HepG2 (cell line): ENCODE measurements around the gene SNHG17. TPM values are rescaled to one million over a fixed set of nuclear protein-coding genes. Genes with fewer than 3 reads are reported as not detected.

Source experiments
- AGO1 ChIP-seq: fragments of 200-400 bp; formaldehyde crosslinking; IDR thresholded peaks from 2 replicates; pipeline ENCODE4 v1.6.1; 2017; ENCODE audit warnings: mild to moderate bottlenecking, low read depth, low read length, moderate library complexity; ENCODE audit not compliant: poor library complexity, severe bottlenecking
- CBX5 ChIP-seq: sonication (generic); formaldehyde crosslinking; IDR thresholded peaks from 2 replicates; pipeline ENCODE4 v1.4.0; 2020; ENCODE audit warnings: missing genetic modification reagents, borderline replicate concordance
- DRAP1 ChIP-seq: IDR thresholded peaks from 2 replicates; pipeline ENCODE4 v1.6.1; 2016; ENCODE audit warnings: missing genetic modification reagents, missing compliant biosample characterization
- EP300 ChIP-seq, 3 experiments: sonication (generic) in 1 of 3; formaldehyde crosslinking in 1 of 3; IDR thresholded peaks; 2 replicates each; pipeline versions ENCODE4 v1.5.1 to v1.6.1; 2011 to 2020; ENCODE audit warnings: low read depth in 2 of 3, low read length in 2 of 3, borderline replicate concordance in 1 of 3, improper control_type of control experiment in 1 of 3, mild to moderate bottlenecking in 1 of 3, missing genetic modification reagents in 1 of 3, moderate library complexity in 1 of 3
- ETV5 ChIP-seq: IDR thresholded peaks from 2 replicates; pipeline ENCODE4 v1.6.1; 2018; ENCODE audit warnings: missing biosample characterization, missing genetic modification reagents, inconsistent platforms, borderline replicate concordance
- FOSL1 ChIP-seq: sonication (generic); formaldehyde crosslinking; IDR thresholded peaks from 2 replicates; pipeline ENCODE4 v1.9.0; 2021; ENCODE audit warnings: missing genetic modification reagents, borderline replicate concordance
- GATA4 ChIP-seq: sonication (generic); IDR thresholded peaks from 2 replicates; pipeline ENCODE4 v1.6.1; 2016; ENCODE audit warnings: antibody characterized with exemption, low read depth, borderline replicate concordance
- HOXA7 ChIP-seq: sonication (generic); formaldehyde crosslinking; IDR thresholded peaks from 2 replicates; pipeline ENCODE4 v1.8.1; 2022; ENCODE audit warnings: mild to moderate bottlenecking, missing genetic modification reagents, moderate library complexity
- LBX2 ChIP-seq: sonication (generic); formaldehyde crosslinking; IDR thresholded peaks from 2 replicates; pipeline ENCODE4 v1.5.0; 2020; ENCODE audit warnings: missing genetic modification reagents, mild to moderate bottlenecking, borderline replicate concordance
- MLLT10 ChIP-seq: sonication (generic); formaldehyde crosslinking; IDR thresholded peaks from 2 replicates; pipeline ENCODE4 v1.4.0; 2020; ENCODE audit warnings: missing genetic modification reagents
- MZF1 ChIP-seq: sonication (generic); formaldehyde crosslinking; IDR thresholded peaks from 2 replicates; pipeline ENCODE4 v1.8.1; 2023; ENCODE audit warnings: mild to moderate bottlenecking, missing genetic modification reagents, borderline replicate concordance
- POLR2A ChIP-seq, 2 experiments: IDR thresholded peaks; 2 replicates each; pipeline ENCODE4 v1.6.1; 2011; ENCODE audit warnings: low read depth in 2 of 2, low read length in 2 of 2, mild to moderate bottlenecking in 1 of 2, moderate library complexity in 1 of 2; ENCODE audit not compliant: insufficient read depth in 1 of 2
- REST ChIP-seq, 2 experiments: IDR thresholded peaks; 2 replicates each; pipeline ENCODE4 v1.6.1; 2011 to 2012; ENCODE audit warnings: low read length in 2 of 2, borderline replicate concordance in 1 of 2, low read depth in 1 of 2, mild to moderate bottlenecking in 1 of 2, moderate library complexity in 1 of 2
- RFX5 ChIP-seq: IDR thresholded peaks from 2 replicates; pipeline ENCODE4 v1.6.1; 2011; ENCODE audit warnings: low read depth, low read length, improper control_type of control experiment
- STAG1 ChIP-seq: sonication (generic); formaldehyde crosslinking; IDR thresholded peaks from 2 replicates; pipeline ENCODE4 v1.4.0; 2020; ENCODE audit warnings: missing genetic modification reagents
- TCF7 ChIP-seq: sonication (generic); IDR thresholded peaks from 2 replicates; pipeline ENCODE4 v1.6.1; 2016; ENCODE audit warnings: antibody characterized with exemption, low read depth
- TRAFD1 ChIP-seq: sonication (generic); formaldehyde crosslinking; IDR thresholded peaks from 2 replicates; pipeline ENCODE4 v1.5.1; 2020; ENCODE audit warnings: missing genetic modification reagents, mild to moderate bottlenecking, borderline replicate concordance
- YEATS4 ChIP-seq: sonication (generic); formaldehyde crosslinking; IDR thresholded peaks from 2 replicates; pipeline ENCODE4 v1.4.0; 2020; ENCODE audit warnings: missing genetic modification reagents, borderline replicate concordance
- ZFP36 ChIP-seq: fragments of 150-350 bp; IDR thresholded peaks from 2 replicates; pipeline ENCODE4 v1.6.1; 2018; ENCODE audit warnings: borderline replicate concordance, low read length, low read depth; ENCODE audit not compliant: partially characterized antibody
- ZNF530 ChIP-seq: sonication (generic); formaldehyde crosslinking; IDR thresholded peaks from 2 replicates; pipeline ENCODE4 v1.5.0; 2020; ENCODE audit warnings: low read depth, mild to moderate bottlenecking, missing genetic modification reagents
- ZNF547 ChIP-seq: sonication (generic); formaldehyde crosslinking; IDR thresholded peaks from 2 replicates; pipeline ENCODE4 v1.5.1; 2020; ENCODE audit warnings: mild to moderate bottlenecking, missing genetic modification reagents
- ZNF614 ChIP-seq: IDR thresholded peaks from 2 replicates; pipeline ENCODE4 v1.6.1; 2018; ENCODE audit warnings: missing biosample characterization, missing genetic modification reagents, inconsistent platforms, borderline replicate concordance
- ZNF7 ChIP-seq: IDR thresholded peaks from 2 replicates; pipeline ENCODE4 v1.6.1; 2016; ENCODE audit warnings: missing biosample characterization, missing genetic modification reagents
- ZNF780A ChIP-seq: sonication (generic); formaldehyde crosslinking; IDR thresholded peaks from 2 replicates; pipeline ENCODE4 v1.8.0; 2022; ENCODE audit warnings: mild to moderate bottlenecking, missing genetic modification reagents, moderate library complexity
- ZNF839 ChIP-seq: sonication (generic); formaldehyde crosslinking; IDR thresholded peaks from 2 replicates; pipeline ENCODE4 v1.4.0; 2020; ENCODE audit warnings: missing genetic modification reagents, mild to moderate bottlenecking, borderline replicate concordance
- polyA plus RNA-seq, 8 experiments: library from polyadenylated mRNA; depleted of rRNA in 3 of 8; stranded (reverse) in 7 of 8; unstranded in 1 of 8; fragments of >200 nt; fragmentation: Illumina TruSeq in 4 of 8; extraction: Trizol in 4 of 8; gene quantifications; 2 replicates each; pipeline versions ENCODE4 v1.2.1 to v1.2.3, GENCODE V29; 2011 to 2016; ENCODE audit warnings: low read depth in 4 of 8, missing spikeins in 1 of 8, mixed read lengths in 1 of 8; ENCODE audit not compliant: insufficient read depth in 1 of 8
- total RNA-seq, 5 experiments: library from RNA; depleted of rRNA; stranded (reverse); fragments of >200 nt; fragmentation: Illumina TruSeq; extraction: Trizol; gene quantifications; 2 replicates each; pipeline ENCODE4 v1.2.3, GENCODE V29; 2016; ENCODE audit warnings: low read depth in 1 of 5

Gene SNHG17
- total and polyA plus RNA-seq, 2 of the 13 experiments (the other 11 are each of a cell fraction or from before 2014, with no cell fraction given), result 26.2 to 41.2 TPM

GRCh38 chr20:38460040-38460623, 25.0 kb upstream of the SNHG17 start (continued):
- TF ChIP-seq TRAFD1 (no peak), ZNF7 (CRISPR knock-in tag) (no peak), ZNF614 (CRISPR knock-in tag) (peak; percentile 73; the same call in 1 of the 2 replicates), MZF1 (CRISPR knock-in tag) (no peak), CBX5 (CRISPR knock-in tag) (no peak), EP300 (IDR thresholded peaks at IDR 0.05; ENCODE audit: low read depth in 2 of 2, low read length in 2 of 2) (no peak), EP300 (CRISPR knock-in tag; IDR thresholded peaks at IDR 0.05; ENCODE audit: borderline replicate concordance) (no peak), AGO1 (no peak), ZNF547 (no peak), TCF7 (0 out of 2 replicates have a peak, but pooled peaks have one; percentile 15), ZNF530 (CRISPR knock-in tag) (no peak), GATA4 (no peak), YEATS4 (no peak), MLLT10 (CRISPR knock-in tag) (no peak), HOXA7 (CRISPR knock-in tag) (no peak), STAG1 (CRISPR knock-in tag) (no peak), ETV5 (CRISPR knock-in tag) (peak; percentile 79; the same call in 1 of the 2 replicates), ZNF780A (no peak), ZFP36 (no peak), LBX2 (no peak), FOSL1 (CRISPR knock-in tag) (peak; percentile 72; the same call in 1 of the 2 replicates), ZNF839 (CRISPR knock-in tag) (no peak), POLR2A (IDR thresholded peaks at IDR 0.05; ENCODE audit: insufficient read depth in 1 of 2, low read depth in 2 of 2, low read length in 2 of 2) (no peak), RFX5 (no peak), REST (IDR thresholded peaks at IDR 0.05; ENCODE audit: borderline replicate concordance in 1 of 2, low read depth in 1 of 2, low read length in 2 of 2) (no peak), DRAP1 (CRISPR knock-in tag) (no peak)
